AG10803 (cell line): Measurements from ENCODE around the gene ANAPC13.
A peak's percentile ranks its signal among the peaks of the same experiment; 100 is the strongest.

Experiments used
- DNase-seq: peaks from one replicate; pipeline ENCODE4 v3.0.0; 2010; ENCODE audit warnings: low read depth
- H3K4me3 ChIP-seq: 2 replicates; pipeline ENCODE4 v1.5.1; 2011; ENCODE audit warnings: mild to moderate bottlenecking, low read length, control low read depth
- CTCF ChIP-seq: conservative IDR thresholded peaks from 2 replicates; pipeline ENCODE4 v1.5.1; 2011; ENCODE audit warnings: mild to moderate bottlenecking, low read length, control low read depth, inconsistent platforms

The ANAPC13 gene

GRCh38 chr3:134485718-134486576 lies at the start of gene ANAPC13, which contains the start of gene CEP63:
ANAPC13 (minus strand) TSS chr3:134485985; CDS start chr3:134482904, 3,081 bp downstream.
CEP63 (plus strand) TSS chr3:134486057; CDS start chr3:134495321, 9,264 bp downstream.
- DNase-seq, result peak; percentile 99
- H3K4me3 ChIP-seq, result peak within 1 kb of the TSS; percentile 87
- TF ChIP-seq CTCF, result no peak

- no peak for DNase-seq
- TF ChIP-seq CTCF, result no peak
- H3K4me3 ChIP-seq, result no peak overlapping the region
Measured at GRCh38 chr3:134535186-134535970, 49.6 kb upstream of the ANAPC13 start.

- no peak for TF ChIP-seq CTCF
- no peak for DNase-seq
- H3K4me3 ChIP-seq, result no peak overlapping the region
Measured at GRCh38 chr3:134533493-134533892, 47.7 kb upstream of the ANAPC13 start.

GRCh38 chr3:134527538-134528186 lies 41.9 kb upstream of the ANAPC13 start:
- no peak for TF ChIP-seq CTCF

GRCh38 chr3:134527037-134527436 lies 41.3 kb upstream of the ANAPC13 start:
- no peak; the same call in 1 of the 2 replicates for TF ChIP-seq CTCF
- no peak overlapping the region for H3K4me3 ChIP-seq
- DNase-seq, result no peak

More at GRCh38 chr3:134527538-134528186, 41.9 kb upstream of the ANAPC13 start:
- DNase-seq, result no peak
- no peak overlapping the region for H3K4me3 ChIP-seq

GRCh38 chr3:134526319-134526718 lies 40.5 kb upstream of the ANAPC13 start:
- no peak overlapping the region for H3K4me3 ChIP-seq
- DNase-seq, result no peak
- TF ChIP-seq CTCF, result no peak
